Erythroblast (primary cell): ENCODE data around the gene XYLT2.
A peak's percentile ranks its signal among the peaks of the same experiment; 100 is the strongest.
"Not testable (repeated sequence)": the region's sequence is repeated elsewhere in the genome, so short reads cannot be mapped to it uniquely, and the experiment has no call there.

Experiments
- DNase-seq, 2 experiments: peaks; one replicate each; lab custom pipeline; 2025; lab: John Stamatoyannopoulos, UW
- GATA1 ChIP-seq: IDR thresholded peaks from 2 replicates; pipeline ENCODE4 v1.6.1; 2011; ENCODE audit warnings: low read depth, mild to moderate bottlenecking, control low read depth, low read length, moderate library complexity
- POLR2A ChIP-seq: IDR thresholded peaks from 2 replicates; pipeline ENCODE4 v1.6.1; 2011; ENCODE audit warnings: mild to moderate bottlenecking, low read length

XYLT2 gene

GRCh38 chr17:50329716-50330115 is 16.2 kb upstream of the XYLT2 start:
- TF ChIP-seq POLR2A (no peak), GATA1 (no peak)
- DNase-seq: no peak

GRCh38 chr17:50330151-50330775 is 15.7 kb upstream of the XYLT2 start:
- DNase-seq: no peak
- TF ChIP-seq POLR2A: no peak
- TF ChIP-seq GATA1: no peak

- DNase-seq: no peak
These were observed 14.7 kb upstream of the XYLT2 start for GRCh38 chr17:50331085-50331791.

GRCh38 chr17:50332196-50332595 is 13.7 kb upstream of the XYLT2 start:
- TF ChIP-seq GATA1 (no peak), POLR2A (no peak)
- no peak for DNase-seq

More at GRCh38 chr17:50331085-50331791, 14.7 kb upstream of the XYLT2 start:
- TF ChIP-seq GATA1 (no peak), POLR2A (no peak)

GRCh38 chr17:50333291-50334057 is 12.5 kb upstream of the XYLT2 start:
- not testable (repeated sequence) for DNase-seq

GRCh38 chr17:50337956-50338355 is 8.0 kb upstream of the XYLT2 start:
- TF ChIP-seq GATA1 (no peak), POLR2A (no peak)
- no peak for DNase-seq

- TF ChIP-seq GATA1 (no peak), POLR2A (no peak)
- DNase-seq: no peak
These were observed 7.3 kb upstream of the XYLT2 start for GRCh38 chr17:50338645-50339044.

- TF ChIP-seq GATA1 (no peak), POLR2A (no peak)
- DNase-seq: no peak
These were observed 6.5 kb upstream of the XYLT2 start for GRCh38 chr17:50339381-50339780.

- no peak for DNase-seq
- TF ChIP-seq POLR2A (no peak), GATA1 (no peak)
These were observed 1.1 kb upstream of the XYLT2 start for GRCh38 chr17:50344731-50345365.

- peak; percentile 55 to 57 for DNase-seq
- TF ChIP-seq GATA1: no peak
- TF ChIP-seq POLR2A: no peak
These were observed 589 bp downstream of the XYLT2 start for GRCh38 chr17:50346313-50347116.

GRCh38 chr17:50347117-50347893 is 1.4 kb downstream of the XYLT2 start:
- TF ChIP-seq GATA1: no peak
- no peak for TF ChIP-seq POLR2A
- no peak for DNase-seq

GRCh38 chr17:50347894-50348291 is 2.0 kb downstream of the XYLT2 start:
- TF ChIP-seq GATA1: no peak
- TF ChIP-seq POLR2A: no peak
- no peak for DNase-seq
